ENCODE results near the gene FBXO10.

- no peak for TF ChIP-seq CTCF (IDR thresholded peaks at IDR 0.05 in 2 of 3, conservative IDR thresholded peaks at IDR 0.05 in 1 of 3; ENCODE audit: borderline replicate concordance in 1 of 3, insufficient read depth in 1 of 3, low read depth in 2 of 3, low read length in 2 of 3)
- TF ChIP-seq EZH2 (IDR thresholded peaks at IDR 0.05): no peak
- no peak for TF ChIP-seq POLR2A (IDR thresholded peaks at IDR 0.05; ENCODE audit: borderline replicate concordance, extremely low read depth, insufficient read depth, insufficient read length)
- no peak for TF ChIP-seq ZBTB33 (IDR thresholded peaks at IDR 0.05; ENCODE audit: extremely low read depth, insufficient replicate concordance, low read length)
- no peak for TF ChIP-seq RAD21 (IDR thresholded peaks at IDR 0.05; ENCODE audit: low read depth)
These were observed 4.9 kb downstream of the FBXO10 start for GRCh38 chr9:37571282-37571681.
